GM12878 (cell line): ENCODE results near the gene THAP11. TPM values are rescaled to one million over a fixed set of nuclear protein-coding genes. Genes with fewer than 3 reads are reported as not detected.

ENCODE experiments used
- ATAC-seq: fragments of 200-7000 bp; cut with Tn5 transposase; 3 replicates; pipeline ENCODE4 v1.9.1; 2020; ENCODE audit warnings: mild to moderate bottlenecking, moderate library complexity
- BruUV-seq: library from RNA; stranded (reverse); fragments of 400-500 nt; replicated peaks from 2 replicates; lab custom pipeline; 2021; lab: Mats Ljungman, UMichigan
- CTCF ChIA-PET: fragments of 300-600 bp; sonication (Branson Sonifier 250); formaldehyde crosslinking; extraction: SDS; loops from one replicate; lab custom pipeline; 2021; ENCODE audit warnings: inconsistent platforms; lab: Yijun Ruan, JAX
- POLR2A ChIA-PET: fragments of 350-600 bp; formaldehyde crosslinking; extraction: SDS; loops from one replicate; lab custom pipeline; 2021; ENCODE audit warnings: inconsistent platforms; lab: Charles Lee
- RAD21 ChIA-PET: fragments of 300-600 bp; sonication (Branson Sonifier 250); formaldehyde crosslinking; loops from one replicate; lab custom pipeline; 2023; ENCODE audit warnings: antibody characterized with exemption; ENCODE audit not compliant: unreplicated experiment; lab: Charles Lee
- SMC1A ChIA-PET: fragments of 300-600 bp; sonication (Branson Sonifier 250); formaldehyde crosslinking; loops from one replicate; lab custom pipeline; 2023; ENCODE audit not compliant: unreplicated experiment, uncharacterized antibody; lab: Charles Lee
- DNase-seq: peaks from one replicate; pipeline ENCODE4 v3.0.0-alpha.2; 2011; ENCODE audit warnings: low read depth, low spot score
- FAIRE-seq: peaks from 3 replicates; lab custom pipeline; 2011; peaks lifted over from hg19 to GRCh38; lab: Jason Lieb, UNC
- H2AFZ ChIP-seq: 2 replicates; pipeline ENCODE4 v1.6.0; 2011; ENCODE audit warnings: low read depth, low read length, control low read depth; ENCODE audit not compliant: control insufficient read depth
- H3K27ac ChIP-seq: 2 replicates; pipeline ENCODE4 v1.5.1; 2011; ENCODE audit warnings: control low read depth; ENCODE audit not compliant: control insufficient read depth, insufficient read depth
- H3K27me3 ChIP-seq, 2 experiments: replicated peaks in 1 of 2; 2 replicates each; pipeline versions ENCODE4 v1.6.0 to v1.6.1; 2011; ENCODE audit warnings: low read length in 1 of 2; ENCODE audit not compliant: control insufficient read depth in 2 of 2, insufficient read depth in 2 of 2
- H3K36me3 ChIP-seq, 2 experiments: 2 replicates each; pipeline ENCODE4 v1.5.1; 2011; ENCODE audit warnings: low read length in 1 of 2; ENCODE audit not compliant: control insufficient read depth in 2 of 2, insufficient read depth in 2 of 2
- H3K4me1 ChIP-seq: 2 replicates; pipeline ENCODE4 v1.6.1; 2011; ENCODE audit warnings: mild to moderate bottlenecking, low read length, moderate library complexity, mixed read lengths; ENCODE audit not compliant: control insufficient read depth, insufficient read depth
- H3K4me2 ChIP-seq: 2 replicates; pipeline ENCODE4 v1.6.0; 2011; ENCODE audit warnings: control low read depth; ENCODE audit not compliant: control insufficient read depth, insufficient read depth
- H3K4me3 ChIP-seq: fragments of 200-600 bp; sonication (generic); 2 replicates; pipeline ENCODE4 v1.5.1; 2016
- H3K79me2 ChIP-seq: 2 replicates; pipeline ENCODE4 v1.6.0; 2011; ENCODE audit warnings: low read length; ENCODE audit not compliant: control insufficient read depth, insufficient read depth
- H3K9ac ChIP-seq: 2 replicates; pipeline ENCODE4 v1.8.0; 2011; ENCODE audit warnings: low read length, control low read depth, mixed read lengths; ENCODE audit not compliant: control insufficient read depth, insufficient read depth
- H3K9me3 ChIP-seq: replicated peaks from 3 replicates; pipeline ENCODE4 v1.5.1; 2011; ENCODE audit warnings: mild to moderate bottlenecking, low read length; ENCODE audit not compliant: control insufficient read depth, insufficient read depth
- H4K20me1 ChIP-seq: 2 replicates; pipeline ENCODE4 v1.6.0; 2011; ENCODE audit not compliant: control insufficient read depth, insufficient read depth
- CHD1 ChIP-seq: IDR thresholded peaks from 2 replicates; pipeline ENCODE4 v1.6.1; 2012; ENCODE audit warnings: low read depth, low read length, improper control_type of control experiment
- HDAC6 ChIP-seq: fragments of 200-600 bp; sonication (generic); IDR thresholded peaks from one replicate; pipeline ENCODE4 v1.8.0; 2017; ENCODE audit warnings: antibody characterized with exemption; ENCODE audit not compliant: unreplicated experiment
- MEF2A ChIP-seq: IDR thresholded peaks from 2 replicates; pipeline ENCODE4 v1.6.1; 2011; ENCODE audit warnings: low read depth, mild to moderate bottlenecking, low read length, moderate library complexity; ENCODE audit not compliant: insufficient read depth
- MYB ChIP-seq: fragments of 150-350 bp; IDR thresholded peaks from 2 replicates; pipeline ENCODE4 v1.6.1; 2014; ENCODE audit warnings: mild to moderate bottlenecking, low read depth, low read length, borderline replicate concordance
- PAX8 ChIP-seq: fragments of 450-650 bp; IDR thresholded peaks from 2 replicates; pipeline ENCODE4 v1.6.1; 2017; ENCODE audit warnings: mild to moderate bottlenecking, moderate library complexity
- POLR2AphosphoS5 ChIP-seq: IDR thresholded peaks from 2 replicates; pipeline ENCODE4 v1.6.1; 2011; ENCODE audit warnings: mild to moderate bottlenecking, low read length, inconsistent platforms
- SPI1 ChIP-seq: IDR thresholded peaks from 2 replicates; pipeline ENCODE4 v1.6.1; 2011; ENCODE audit warnings: low read depth, mild to moderate bottlenecking, low read length, moderate library complexity, borderline replicate concordance; ENCODE audit not compliant: insufficient read depth
- TCF7 ChIP-seq: IDR thresholded peaks from 2 replicates; pipeline ENCODE4 v1.6.1; 2014; ENCODE audit warnings: antibody characterized with exemption, borderline replicate concordance
- YY1 ChIP-seq: IDR thresholded peaks from 2 replicates; pipeline ENCODE4 v1.6.1; 2011; ENCODE audit warnings: low read depth, mild to moderate bottlenecking, low read length
- WGBS: methylation state at CpG from one replicate; pipeline ENCODE4 v1.1.6; 2016; ENCODE audit warnings: low lambda C conversion rate; ENCODE audit not compliant: insufficient replicate concordance, insufficient coverage; ENCODE audit errors: missing lambda C conversion rate; 5-methylcytosine and 5-hydroxymethylcytosine counted together
- in situ Hi-C: fragments of 300-500 bp; cut with MboI; formaldehyde crosslinking; loops from 9 replicates; pipeline ENCODE4 v1.14.3; 2018; ENCODE audit warnings: mixed read lengths
- intact Hi-C: fragments of 100-400 bp; cut with micrococcal nuclease; formaldehyde crosslinking; loops from one replicate; pipeline ENCODE4 v1.14.2; 2022; ENCODE audit not compliant: unreplicated experiment
- polyA plus RNA-seq, 11 experiments: library from polyadenylated mRNA; depleted of rRNA in 4 of 11; unstranded in 6 of 11; stranded (reverse) in 5 of 11; fragments of >200 nt; fragmentation: Nextera tagmentation in 4 of 11; fragmentation: Illumina TruSeq in 1 of 11; extraction: Ambion mirVana in 4 of 11; extraction: Trizol in 1 of 11; gene quantifications; 1 replicate in 1 of 11; 2 replicates in 10 of 11; pipeline versions ENCODE4 v1.2.1 to v1.2.3, GENCODE V29; 2011 to 2016; ENCODE audit warnings: inconsistent platforms in 2 of 11, missing spikeins in 2 of 11, low read depth in 1 of 11
- total RNA-seq, 4 experiments: library from RNA; depleted of rRNA in 3 of 4; stranded (reverse); fragments of >200 nt in 3 of 4; fragmentation: Illumina TruSeq in 1 of 4; extraction: Trizol in 1 of 4; gene quantifications; 2 replicates each; pipeline versions ENCODE4 v1.2.1 to v1.2.3, GENCODE V29; 2013 to 2021

Gene THAP11
- total and polyA plus RNA-seq, 10 of the 15 experiments (the other 5 are each of a cell fraction or from before 2014, with no cell fraction given): 2.5 to 36.7 (median 21.4) TPM

- WGBS: 78% methylated on average over 3 of the region's 3 CpGs
- no peaks in the 10 kb centered on the region for H3K4me1 ChIP-seq
- RAD21 ChIA-PET: no interaction called here
- BruUV-seq: no TSS peak
- CTCF ChIA-PET: interaction anchor here (1.6 kb wide), 1 partner anchor 42 kb away, joined by 8 read pairs; no protein-coding TSS in a partner anchor
- SMC1A ChIA-PET: interaction anchor here (1.2 kb wide), 1 partner anchor 11 kb away, joined by 3 read pairs; the partner anchor contains the start of gene NUTF2
- 0 out of 2 replicates have a peak, but pooled peaks cover 4% of the 10 kb centered on the region for H4K20me1 ChIP-seq
- H3K9me3 ChIP-seq: no peaks in the 10 kb centered on the region
- H3K4me2 ChIP-seq: no peak overlapping the region
- no peak for FAIRE-seq
- H3K27ac ChIP-seq: no peak overlapping the region
- H2AFZ ChIP-seq: no peak overlapping the region
- POLR2A ChIA-PET: interaction anchor here (0.8 to 1.0 kb wide), 2 partner anchors 10 to 13 kb away, joined by 3 read pairs; no protein-coding TSS in a partner anchor
- 0 out of 2 replicates have a peak, but pooled peaks have one; percentile 15 for TF ChIP-seq SPI1
- no peak for TF ChIP-seq MEF2A
- no peak for TF ChIP-seq MYB
- no peak for TF ChIP-seq HDAC6
- no peak for TF ChIP-seq CHD1
- no peak for TF ChIP-seq POLR2AphosphoS5
- no peak for TF ChIP-seq PAX8
- no peak for TF ChIP-seq YY1
- no peak for TF ChIP-seq TCF7
- TF ChIP-seq, all 136 proteins: peak for 1
- ATAC-seq (peak; percentile 73), DNase-seq (no peak)
- no peak overlapping the region for H3K4me3 ChIP-seq
- in situ Hi-C loops: no loop called here
- H3K36me3 ChIP-seq: peaks cover 6 to 7% of the 10 kb centered on the region in 2 experiments; a peak in 3 of 4 replicates
- intact Hi-C loops: no loop called here
- no peak overlapping the region for H3K9ac ChIP-seq
- no peaks in the 10 kb centered on the region for H3K27me3 ChIP-seq
- peaks cover 60% of the 10 kb centered on the region for H3K79me2 ChIP-seq
These were observed 15.6 kb downstream of the THAP11 start for GRCh38 chr16:67857547-67858233.
